GM03348 (cell line): Measurements from ENCODE around the gene FMNL3.

Experiments used
- DNase-seq: peaks from one replicate; pipeline ENCODE4 v3.0.0; 2012; ENCODE audit warnings: low spot score

FMNL3 gene

DNA sequence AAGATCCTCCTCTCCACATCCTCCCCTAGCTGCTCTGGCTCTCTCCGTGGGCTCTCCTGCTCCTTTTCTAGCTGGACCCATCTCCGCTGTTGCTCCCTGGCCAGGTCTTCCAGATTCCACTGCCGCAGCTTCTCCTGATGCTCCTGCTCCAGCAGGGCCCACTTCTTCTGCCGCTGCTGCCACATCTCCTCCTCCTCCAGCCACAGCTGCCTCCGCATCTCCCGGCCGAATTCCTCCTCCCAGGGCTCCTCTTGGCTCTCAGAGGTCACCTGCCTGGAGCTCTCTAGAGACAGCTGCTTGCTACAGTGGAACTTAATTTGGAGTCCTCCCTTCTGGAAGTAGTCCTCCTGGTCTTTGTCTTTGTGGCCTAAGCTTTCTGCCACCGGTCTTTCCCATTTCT is 107.2 kb downstream of the FMNL3 start:
- DNase-seq: no peak

DNA sequence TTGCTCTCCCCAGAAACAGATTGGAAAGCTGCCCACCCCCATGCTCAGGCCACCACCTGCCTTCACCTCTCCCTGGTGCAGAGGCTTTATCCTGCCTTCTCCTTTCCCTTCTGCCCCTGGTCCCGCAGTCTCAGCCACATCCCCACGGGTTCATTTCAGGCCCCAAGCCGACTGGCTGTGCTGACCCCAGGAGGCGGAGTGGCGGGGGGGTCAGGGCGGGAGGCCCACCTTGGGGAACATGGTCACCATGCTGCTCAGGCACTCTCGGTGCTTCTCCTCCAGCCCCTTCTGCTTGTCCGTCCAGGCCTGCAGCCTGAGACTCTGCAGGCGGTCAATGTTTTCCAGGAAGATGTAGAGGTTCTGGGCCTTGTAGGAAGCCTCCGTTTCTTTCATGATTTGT is 108.7 kb downstream of the FMNL3 start:
- DNase-seq: no peak

- DNase-seq: no peak
Measured at GRCh38 chr12:49588721-49589516, 118.3 kb downstream of the FMNL3 start.

DNA sequence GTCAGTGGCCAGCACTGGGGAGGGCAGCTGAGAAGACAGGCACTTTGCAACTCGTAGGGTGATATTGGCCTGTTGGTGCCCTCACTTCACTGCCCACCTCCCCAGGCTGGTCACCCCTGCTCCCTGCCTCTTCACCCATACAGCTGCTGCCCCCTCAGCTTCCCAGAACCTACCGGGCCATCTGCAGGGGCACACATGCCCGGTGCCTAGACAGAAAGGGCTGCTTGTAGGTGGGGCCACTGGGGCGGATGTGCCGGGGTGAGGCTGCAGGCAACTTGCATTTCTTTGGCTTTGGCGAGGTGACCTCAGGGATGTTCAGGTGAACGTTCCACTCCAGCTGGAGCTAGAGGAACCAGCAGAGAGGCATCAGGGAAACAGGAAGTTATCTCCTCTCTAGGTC is 118.9 kb downstream of the FMNL3 start:
- no peak for DNase-seq

DNA sequence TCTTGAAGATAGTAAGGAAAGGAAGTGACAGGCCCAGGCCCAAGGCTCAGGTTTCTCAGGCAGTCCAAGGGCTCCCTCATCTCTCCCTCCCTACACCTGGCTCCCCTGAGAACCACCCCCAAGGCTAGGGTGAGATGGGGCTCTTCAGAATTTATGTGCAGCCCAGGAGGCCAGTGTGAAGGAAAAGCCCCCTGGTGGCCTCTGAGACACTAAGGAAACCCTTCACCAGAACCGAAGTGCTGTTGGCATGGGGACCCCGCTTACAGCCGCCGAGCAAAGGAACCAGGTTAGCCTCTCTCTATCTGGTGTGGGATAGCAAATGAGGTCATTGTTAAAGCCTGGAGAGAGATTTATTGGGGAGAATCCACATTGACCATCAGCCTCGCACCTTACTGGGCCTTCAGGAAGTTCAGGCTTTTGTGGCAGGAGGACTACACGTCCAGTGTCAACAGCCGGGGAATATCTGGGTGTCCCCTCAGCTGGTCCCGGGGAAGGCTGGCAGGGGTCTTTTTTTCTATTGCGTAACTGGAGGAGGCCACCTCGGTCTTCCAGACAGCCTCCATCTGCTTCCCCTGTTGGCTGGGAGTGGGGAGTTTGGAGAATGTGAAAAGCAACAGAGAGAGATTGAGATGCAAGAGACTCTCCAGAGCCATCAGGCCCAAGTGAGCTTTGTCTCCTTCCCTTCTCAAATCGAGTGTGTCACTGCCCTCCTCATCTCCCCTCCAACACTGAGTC is 119.9 kb downstream of the FMNL3 start:
- no peak for DNase-seq
